Transverse colon (tissue), 4 donors: Measurements from ENCODE around the gene SH3RF1. TPM values are rescaled to one million over a fixed set of nuclear protein-coding genes. Genes with fewer than 3 reads are reported as not detected.

Experiments used
- DNase-seq: peaks from one replicate; pipeline ENCODE4 v3.0.0-alpha.2; 2019
- H3K27ac ChIP-seq, 4 donors: fragments of 200-600 bp; sonication (generic); 2 replicates each; pipeline ENCODE4 v1.5.1; 2016 to 2018; ENCODE audit warnings: inconsistent platforms in 4 of 4
- H3K27me3 ChIP-seq: fragments of 200-600 bp; sonication (generic); 2 replicates; pipeline ENCODE4 v1.5.1; 2017; ENCODE audit warnings: inconsistent platforms
- H3K36me3 ChIP-seq, 4 donors: fragments of 200-600 bp; sonication (generic); 2 replicates each; pipeline ENCODE4 v1.5.1; 2017 to 2019; ENCODE audit warnings: inconsistent platforms in 4 of 4
- H3K4me1 ChIP-seq, 4 donors: fragments of 200-600 bp; sonication (generic); 2 replicates each; pipeline ENCODE4 v1.5.1; 2017 to 2020; ENCODE audit warnings: inconsistent platforms in 4 of 4
- H3K4me3 ChIP-seq, 4 donors: fragments of 200-600 bp; sonication (generic); 1 replicate in 1 of 4; 2 replicates in 3 of 4; pipeline versions ENCODE4 v1.5.1 to v1.6.1; 2017 to 2019; ENCODE audit warnings: inconsistent platforms in 4 of 4
- H3K9me3 ChIP-seq, 2 donors: fragments of 200-600 bp; sonication (generic); 2 replicates each; pipeline ENCODE4 v1.5.1; 2017 to 2019; ENCODE audit warnings: inconsistent platforms in 2 of 2
- EP300 ChIP-seq: sonication (generic); formaldehyde crosslinking; IDR thresholded peaks from one replicate; pipeline ENCODE4 v1.6.1; 2017; ENCODE audit warnings: antibody characterized with exemption, low read depth
- POLR2A ChIP-seq: fragments of 450-650 bp; IDR thresholded peaks from one replicate; pipeline ENCODE4 v1.6.1; 2016; ENCODE audit warnings: antibody characterized with exemption, mild to moderate bottlenecking, moderate library complexity
- POLR2AphosphoS5 ChIP-seq, 3 donors: sonication (generic); formaldehyde crosslinking; IDR thresholded peaks; one replicate each; pipeline ENCODE4 v1.6.1; 2016; ENCODE audit warnings: antibody characterized with exemption in 3 of 3
- WGBS, 2 donors: methylation state at CpG; one replicate each; pipeline ENCODE4 v1.1.5; 2018; ENCODE audit warnings: low coverage in 1 of 2; 5-methylcytosine and 5-hydroxymethylcytosine counted together
- in situ Hi-C, 4 donors: fragments of 200-750 bp; cut with MboI; loops; one replicate each; pipeline versions ENCODE4 v1.15.0 to v1.15.1; 2017; ENCODE audit warnings: low sequenced_read_pairs in 3 of 4, low pct_ligation_motif_present in 1 of 4, low pct_unique_long_range_greater_than_20kb in 1 of 4
- intact Hi-C: fragments of 100-400 bp; cut with DNase I; formaldehyde crosslinking; loops from one replicate; pipeline ENCODE4 v1.15.1; 2023; ENCODE audit warnings: low total_unique reads
- total RNA-seq, 4 donors: library from RNA; depleted of rRNA; stranded (reverse); fragments of >200 nt; gene quantifications; one replicate each; pipeline ENCODE4 v1.1.0, GENCODE V29; 2016
- TF ChIP-seq, protein P1 (sequence below), 5 experiments: fragments of 200-600 bp in 3 of 5; fragments of 450-650 bp in 2 of 5; sonication (generic) in 3 of 5; IDR thresholded peaks; 1 replicate in 2 of 5; 2 replicates in 3 of 5; pipeline ENCODE4 v1.5.1; 2016 to 2017; ENCODE audit warnings: antibody characterized with exemption in 5 of 5, inconsistent platforms in 3 of 5, mild to moderate bottlenecking in 2 of 5, moderate library complexity in 1 of 5

Gene SH3RF1
- total RNA-seq, 4 donors from 2014 or later, result 49.0 to 63.4 (median 54.3) TPM

DNA sequence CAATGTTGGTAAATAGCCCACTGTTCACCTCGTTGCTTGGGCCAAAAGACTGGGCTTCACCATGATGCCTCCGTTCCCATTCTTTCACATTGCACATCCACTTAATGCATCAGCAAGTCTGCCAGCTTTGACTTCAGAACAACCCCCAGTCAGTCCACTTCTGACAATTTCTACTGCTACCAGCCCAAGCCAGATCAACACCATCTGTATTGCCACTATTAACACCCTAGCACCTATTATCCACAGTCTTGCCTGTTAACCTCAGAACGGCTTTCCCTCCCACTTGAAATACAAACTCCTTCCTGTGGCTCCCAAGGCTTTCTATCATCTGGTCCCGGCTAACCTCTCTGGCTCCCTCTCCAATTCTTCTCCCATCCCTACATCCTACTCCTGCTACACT lies 95.7 kb downstream of the SH3RF1 start:
- Histone ChIP-seq H3K27me3 (no peaks in the 10 kb centered on the region), H3K27ac (no peak overlapping the region), H3K4me3 (no peak overlapping the region), H3K9me3 (no peaks in the 10 kb centered on the region), H3K36me3 (no peaks in the 10 kb centered on the region), H3K4me1 (peaks cover 0 to 29% (median 4%) of the 10 kb centered on the region in 4 donors)
- in situ Hi-C loops, result no loop called here
- DNase-seq, result no peak
- WGBS, 2 donors, result 95 to 96% methylated on average over 4 of the region's 4 CpGs
- intact Hi-C loops, result no loop called here
- TF ChIP-seq POLR2AphosphoS5 (IDR thresholded peaks at IDR 0.05) (no peak), POLR2A (no peak), EP300 (no peak)
- TF ChIP-seq, protein P1, sequence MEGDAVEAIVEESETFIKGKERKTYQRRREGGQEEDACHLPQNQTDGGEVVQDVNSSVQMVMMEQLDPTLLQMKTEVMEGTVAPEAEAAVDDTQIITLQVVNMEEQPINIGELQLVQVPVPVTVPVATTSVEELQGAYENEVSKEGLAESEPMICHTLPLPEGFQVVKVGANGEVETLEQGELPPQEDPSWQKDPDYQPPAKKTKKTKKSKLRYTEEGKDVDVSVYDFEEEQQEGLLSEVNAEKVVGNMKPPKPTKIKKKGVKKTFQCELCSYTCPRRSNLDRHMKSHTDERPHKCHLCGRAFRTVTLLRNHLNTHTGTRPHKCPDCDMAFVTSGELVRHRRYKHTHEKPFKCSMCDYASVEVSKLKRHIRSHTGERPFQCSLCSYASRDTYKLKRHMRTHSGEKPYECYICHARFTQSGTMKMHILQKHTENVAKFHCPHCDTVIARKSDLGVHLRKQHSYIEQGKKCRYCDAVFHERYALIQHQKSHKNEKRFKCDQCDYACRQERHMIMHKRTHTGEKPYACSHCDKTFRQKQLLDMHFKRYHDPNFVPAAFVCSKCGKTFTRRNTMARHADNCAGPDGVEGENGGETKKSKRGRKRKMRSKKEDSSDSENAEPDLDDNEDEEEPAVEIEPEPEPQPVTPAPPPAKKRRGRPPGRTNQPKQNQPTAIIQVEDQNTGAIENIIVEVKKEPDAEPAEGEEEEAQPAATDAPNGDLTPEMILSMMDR (IDR thresholded peaks at IDR 0.05), result no peak

DNA sequence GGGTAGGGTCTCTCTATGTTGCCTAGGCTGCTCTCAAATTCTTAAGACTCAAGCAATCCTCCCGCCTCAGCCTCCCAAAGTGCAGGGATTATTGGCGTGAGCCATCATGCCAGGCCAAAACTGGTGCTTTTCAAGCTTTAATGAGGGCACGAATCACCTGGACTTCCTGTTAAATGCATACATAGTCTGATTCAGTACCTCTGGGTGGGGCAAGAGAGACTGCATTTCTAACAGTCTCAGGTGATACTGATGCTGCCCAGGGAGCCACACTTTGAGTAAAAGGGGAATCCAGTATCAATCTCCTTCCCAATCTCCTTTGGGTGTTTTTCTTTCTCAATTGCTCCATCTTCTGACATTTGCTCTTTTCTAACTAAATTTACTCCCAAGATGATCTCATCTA lies 96.5 kb downstream of the SH3RF1 start:
- H3K36me3 ChIP-seq, result no peaks in the 10 kb centered on the region
- H3K4me3 ChIP-seq, result no peak overlapping the region
- no peaks in the 10 kb centered on the region for H3K27me3 ChIP-seq
- TF ChIP-seq POLR2AphosphoS5 (IDR thresholded peaks at IDR 0.05), result no peak
- TF ChIP-seq EP300, result no peak
- TF ChIP-seq, protein P1 (IDR thresholded peaks at IDR 0.05), result no peak
- TF ChIP-seq POLR2A, result no peak
- no peak overlapping the region for H3K27ac ChIP-seq
- intact Hi-C loops (no loop called here), in situ Hi-C loops (no loop called here)
- 47 to 65% methylated on average over 3 of the region's 3 CpGs for WGBS, 2 donors
- H3K4me1 ChIP-seq, result peaks cover 0 to 21% (median 1%) of the 10 kb centered on the region in 4 donors
- H3K9me3 ChIP-seq, result no peaks in the 10 kb centered on the region
- no peak for DNase-seq

DNA sequence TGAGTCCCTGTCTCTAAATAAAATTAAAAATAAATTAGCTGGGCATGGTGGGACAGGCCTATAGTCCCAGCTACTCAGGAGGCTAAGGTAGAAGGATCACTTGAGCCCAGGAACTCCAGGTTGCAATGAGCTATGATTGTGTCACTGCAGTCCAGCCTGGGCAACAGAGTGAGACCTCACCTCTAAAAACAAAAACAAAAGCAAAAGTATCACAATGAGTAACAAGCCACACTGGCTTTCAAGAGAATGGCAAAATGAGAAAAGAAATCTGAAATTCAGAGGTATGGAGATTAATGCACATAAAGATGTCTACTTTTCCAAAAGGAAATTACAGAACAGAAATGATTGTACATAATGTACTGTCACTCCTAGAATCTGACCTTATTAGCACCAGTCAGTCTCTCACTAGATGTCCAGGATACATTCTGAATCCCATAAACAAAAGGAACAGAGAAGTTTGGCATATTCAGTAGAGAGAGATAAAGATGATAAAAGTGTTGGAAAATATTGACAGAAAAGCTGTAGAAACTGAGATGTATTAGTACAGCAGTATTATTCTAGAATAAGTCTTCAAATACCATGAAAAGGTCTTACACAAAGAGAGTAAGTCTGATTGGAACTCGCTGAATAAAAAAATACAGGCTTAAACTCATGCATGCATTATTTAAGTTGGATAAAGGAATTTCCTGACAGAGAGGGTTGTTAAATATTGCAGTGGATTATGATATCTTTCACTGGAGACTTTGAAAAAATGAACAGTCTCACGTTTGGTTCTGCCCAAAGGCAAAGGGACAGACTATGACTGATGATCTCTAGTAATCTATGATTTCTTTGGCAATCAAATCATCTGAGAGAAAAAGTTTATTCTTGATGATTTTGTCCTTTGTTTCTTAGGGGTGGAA lies 102.5 kb downstream of the SH3RF1 start:
- no peak for TF ChIP-seq POLR2A
- TF ChIP-seq, protein P1 (IDR thresholded peaks at IDR 0.05), result no peak
- TF ChIP-seq POLR2AphosphoS5 (IDR thresholded peaks at IDR 0.05), result no peak
- no peak for TF ChIP-seq EP300
- in situ Hi-C loops, result no loop called here

DNA sequence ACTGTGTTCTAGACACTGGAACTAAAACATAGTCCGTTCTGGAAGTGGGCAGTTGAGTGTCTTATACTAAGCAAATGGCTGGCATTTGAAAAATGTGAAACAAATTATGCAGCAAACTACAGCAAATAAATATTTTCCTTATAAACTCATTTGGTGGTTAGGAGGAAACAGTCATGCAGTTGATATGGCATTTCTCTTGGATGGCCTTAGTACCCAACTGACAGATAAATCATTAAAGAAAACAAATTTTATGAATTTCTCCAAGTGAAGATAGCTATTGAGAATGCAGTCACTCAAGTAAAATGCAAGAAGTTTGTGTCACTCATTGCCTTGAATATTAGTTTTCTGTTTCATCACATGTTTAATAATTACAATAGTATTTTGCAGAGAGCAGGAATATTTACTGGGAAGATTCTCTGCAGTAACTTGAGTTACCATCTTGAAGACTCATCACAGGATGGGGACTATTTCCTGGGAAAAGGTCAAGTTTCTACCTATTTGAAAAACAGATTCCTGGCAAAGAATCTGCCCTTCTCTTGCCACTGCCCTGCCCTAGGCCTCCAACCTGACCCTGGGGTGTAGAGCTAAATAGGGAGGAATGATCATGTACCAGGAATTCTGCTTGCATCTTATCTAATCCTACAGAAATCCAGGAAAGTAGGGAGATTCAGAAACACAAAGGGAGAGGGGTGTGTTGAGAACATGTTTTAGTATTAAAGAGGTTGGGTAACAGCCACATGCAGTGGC lies 105.9 kb downstream of the SH3RF1 start:
- H3K4me1 ChIP-seq, result peaks cover 0 to 14% (median 9%) of the 10 kb centered on the region in 4 donors
- H3K9me3 ChIP-seq, result no peaks in the 10 kb centered on the region
- H3K27me3 ChIP-seq, result no peaks in the 10 kb centered on the region
- H3K27ac ChIP-seq, result no peak overlapping the region
- H3K36me3 ChIP-seq, result no peaks in the 10 kb centered on the region
- intact Hi-C loops, result no loop called here
- no peak overlapping the region for H3K4me3 ChIP-seq
- 75 to 82% methylated on average over 1 of the region's 1 CpG for WGBS, 2 donors
- TF ChIP-seq POLR2AphosphoS5 (IDR thresholded peaks at IDR 0.05) (no peak), EP300 (no peak), POLR2A (no peak)
- TF ChIP-seq, protein P1 (IDR thresholded peaks at IDR 0.05), result no peak
- no peak for DNase-seq
- in situ Hi-C loops, result no loop called here

More for the DNA sequence above, 102.5 kb downstream of the SH3RF1 start:
- no peak for DNase-seq
- WGBS, 2 donors, result 43 to 60% methylated on average over 2 of the region's 2 CpGs
- Histone ChIP-seq H3K27ac (no peak overlapping the region), H3K9me3 (no peaks in the 10 kb centered on the region), H3K36me3 (no peaks in the 10 kb centered on the region), H3K4me3 (no peak overlapping the region), H3K27me3 (no peaks in the 10 kb centered on the region), H3K4me1 (peaks cover 0 to 14% (median 1%) of the 10 kb centered on the region in 4 donors)
- intact Hi-C loops, result no loop called here
